ENCODE measurements around the gene GPBAR1. TPM values are rescaled to one million over a fixed set of nuclear protein-coding genes. Genes with fewer than 3 reads are reported as not detected.

Gene GPBAR1
- total and polyA plus RNA-seq, 9 of the 15 experiments (the other 6 are each of a cell fraction or from before 2014, with no cell fraction given): not detected

GRCh38 chr2:218218268-218219185 lies 42.3 kb upstream of the GPBAR1 start:
- ATAC-seq (no peak), FAIRE-seq (peak; percentile 26), DNase-seq (ENCODE audit: extremely low read depth in 1 of 4, low spot score in 3 of 4) (no peak)
- Histone ChIP-seq H3K9me3 (replicated peaks; ENCODE audit: control insufficient read depth, insufficient read depth, low read depth, low read length) (no peaks in the 10 kb centered on the region), H4K20me1 (replicated peaks; ENCODE audit: control insufficient read depth, insufficient read depth, low read length) (peaks cover 13% of the 10 kb centered on the region; the same call in 1 of the 2 replicates), H3K4me2 (ENCODE audit: insufficient read depth, low read length) (peak overlapping the region; percentile 87), H3K27me3 (ENCODE audit: control insufficient read depth in 2 of 2, insufficient read depth in 2 of 2, low read length in 2 of 2) (no peaks in the 10 kb centered on the region), H3K27ac (ENCODE audit: extremely low read depth, low read depth, low read length) (no peak overlapping the region; the same call in 2 of the 3 replicates), H3K4me3 (peak overlapping the region; percentile 98), H2AFZ (ENCODE audit: low read depth, low read length) (no peak overlapping the region), H3K4me1 (replicated peaks in 1 of 2; ENCODE audit: control insufficient read depth in 2 of 2, insufficient read depth in 2 of 2, low read length in 2 of 2) (peaks cover 15 to 18% of the 10 kb centered on the region in 2 experiments), H3K9me1 (ENCODE audit: control insufficient read depth, insufficient read depth, low read length) (no peaks in the 10 kb centered on the region), H3K36me3 (ENCODE audit: control insufficient read depth, insufficient read depth, low read length) (peaks cover 22% of the 10 kb centered on the region; the same call in 2 of the 3 replicates), H3K9ac (ENCODE audit: insufficient read depth in 1 of 2, low read depth in 2 of 2, low read length in 2 of 2) (peak overlapping the region in 1 of 2 experiments; percentile 79; a peak in 2 of 4 replicates), H3K79me2 (ENCODE audit: control insufficient read depth, insufficient read depth, low read length) (peaks cover 57% of the 10 kb centered on the region)
- 6% methylated on average over 4 of the region's 4 CpGs for WGBS (ENCODE audit: insufficient coverage, low coverage, missing lambda C conversion rate)
- ChIA-PET CTCF (ENCODE audit: low intra/inter-chr PET ratio) (no interaction called here), POLR2A (interaction anchor here (0.6 to 0.8 kb wide), 4 partner anchors 16 to 494 kb away, joined by 3 read pairs; no protein-coding TSS in a partner anchor)
- no peak for TF ChIP-seq TSC22D4 (tag; IDR thresholded peaks at IDR 0.05)
- TF ChIP-seq C11orf30 (IDR thresholded peaks at IDR 0.05; ENCODE audit: low read depth): no peak
- peak; percentile 44; the same call in 1 of the 2 replicates for TF ChIP-seq FOXM1 (IDR thresholded peaks at IDR 0.05; ENCODE audit: low read depth)
- TF ChIP-seq FOXM1 (CRISPR knock-in tag; IDR thresholded peaks at IDR 0.05; ENCODE audit: low read depth): no peak
- BruUV-seq (replicated peaks): no TSS peak
- in situ Hi-C loops (cut with MboI): no loop called here
- intact Hi-C loops (cut with micrococcal nuclease): no loop called here

Measured in K562 (cell line).